ENCODE data around the gene RAB5IF.
"Not testable (repeated sequence)": the region's sequence is repeated elsewhere in the genome, so short reads cannot be mapped to it uniquely, and the experiment has no call there.

Gene RAB5IF

GRCh38 chr20:36605399-36606157 lies at the start of gene RAB5IF:
RAB5IF (plus strand) TSS chr20:36605779; CDS start chr20:36605952, 173 bp downstream.
- intact Hi-C loops (cut with DNase I) = loop anchor here (1.0 to 10.0 kb wide), 4 partner anchors 49 to 257 kb away; a partner anchor contains a TSS
- peak; percentile 95 to 99 (median 97) for DNase-seq

DNA sequence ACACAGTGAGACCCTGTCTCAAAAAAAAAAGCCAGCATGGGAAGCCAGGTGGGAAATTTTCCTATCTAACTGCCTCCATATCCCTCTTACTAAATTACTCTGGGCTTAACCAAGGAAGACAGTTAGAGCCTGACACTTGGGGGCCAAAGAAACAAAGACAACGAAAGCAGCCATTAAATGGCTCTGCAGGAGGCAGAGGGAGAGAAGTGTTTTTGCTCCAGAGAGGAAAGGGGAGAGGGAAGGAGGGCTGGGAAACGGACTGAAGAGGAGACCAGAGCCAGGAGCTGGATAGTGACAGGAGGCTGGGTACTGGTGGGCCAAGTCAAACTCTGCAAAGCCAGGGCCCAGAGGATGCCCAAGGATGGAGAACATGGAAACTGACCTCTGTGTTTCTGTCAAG lies 42.9 kb upstream of the RAB5IF start:
- no peak for DNase-seq
- intact Hi-C loops (cut with DNase I) = no loop called here

DNA sequence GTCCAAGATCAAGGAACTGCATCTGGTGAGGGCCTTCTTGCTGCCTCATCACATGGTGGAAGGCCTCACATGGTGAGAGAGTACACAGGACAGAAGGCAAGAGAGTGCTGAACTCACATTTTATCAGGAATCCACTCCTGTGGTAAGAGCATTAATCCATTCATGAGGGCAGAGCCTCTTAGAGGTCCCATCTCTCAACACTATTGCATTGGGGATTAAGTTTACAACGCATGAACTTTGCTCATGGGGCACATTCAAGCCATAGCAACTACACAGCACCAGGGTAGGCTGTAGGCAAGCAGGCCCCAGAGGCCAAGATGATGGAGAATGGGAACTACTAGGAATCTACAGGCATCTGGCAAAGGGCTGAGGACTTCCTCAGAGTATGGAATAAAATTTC lies 42.2 kb upstream of the RAB5IF start:
- intact Hi-C loops (cut with DNase I) = no loop called here

DNA sequence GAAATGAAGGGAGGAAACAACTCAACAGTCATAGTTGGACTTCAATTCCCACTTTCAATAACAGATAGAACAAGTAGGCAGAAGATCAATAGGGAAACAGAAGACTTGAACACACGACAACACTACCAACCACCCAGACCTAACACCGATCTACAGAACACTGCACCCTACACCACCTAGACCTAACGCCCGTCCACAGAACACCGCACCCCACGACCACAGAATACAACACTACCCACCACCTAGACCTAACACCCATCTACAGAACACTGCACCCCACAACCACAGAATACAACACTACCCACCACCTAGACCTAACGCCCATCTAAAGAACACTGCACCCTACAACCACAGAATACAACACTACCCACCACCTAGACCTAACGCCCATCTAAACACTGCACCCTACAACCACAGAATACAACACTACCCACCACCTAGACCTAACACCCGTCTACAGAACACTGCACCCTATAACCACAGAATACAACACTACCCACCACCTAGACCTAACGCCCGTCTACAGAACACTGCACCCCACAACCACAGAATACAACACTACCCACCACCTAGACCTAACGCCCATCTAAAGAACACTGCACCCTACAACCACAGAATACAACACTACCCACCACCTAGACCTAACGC lies 41.4 kb upstream of the RAB5IF start:
- intact Hi-C loops (cut with DNase I) = not testable (repeated sequence)

More for the DNA sequence above, 42.2 kb upstream of the RAB5IF start:
- DNase-seq = no peak

DNA sequence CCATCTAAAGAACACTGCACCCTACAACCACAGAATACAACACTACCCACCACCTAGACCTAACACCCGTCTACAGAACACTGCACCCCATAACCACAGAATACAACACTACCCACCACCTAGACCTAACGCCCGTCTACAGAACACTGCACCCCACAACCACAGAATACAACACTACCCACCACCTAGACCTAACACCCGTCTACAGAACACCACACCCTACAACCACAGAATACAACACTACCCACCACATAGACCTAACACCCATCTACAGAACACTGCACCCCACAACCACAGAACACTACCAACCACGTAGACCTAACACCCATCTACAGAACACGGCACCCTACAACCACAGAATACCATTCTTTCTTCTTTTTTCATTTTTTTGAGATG lies 40.9 kb upstream of the RAB5IF start:
- intact Hi-C loops (cut with DNase I); DNase-seq: not testable (repeated sequence)

More for the DNA sequence above, 41.4 kb upstream of the RAB5IF start:
- not testable (repeated sequence) for DNase-seq

GRCh38 chr20:36565520-36565919 lies 40.1 kb upstream of the RAB5IF start:
- no peak for DNase-seq
- intact Hi-C loops (cut with DNase I) = no loop called here

DNA sequence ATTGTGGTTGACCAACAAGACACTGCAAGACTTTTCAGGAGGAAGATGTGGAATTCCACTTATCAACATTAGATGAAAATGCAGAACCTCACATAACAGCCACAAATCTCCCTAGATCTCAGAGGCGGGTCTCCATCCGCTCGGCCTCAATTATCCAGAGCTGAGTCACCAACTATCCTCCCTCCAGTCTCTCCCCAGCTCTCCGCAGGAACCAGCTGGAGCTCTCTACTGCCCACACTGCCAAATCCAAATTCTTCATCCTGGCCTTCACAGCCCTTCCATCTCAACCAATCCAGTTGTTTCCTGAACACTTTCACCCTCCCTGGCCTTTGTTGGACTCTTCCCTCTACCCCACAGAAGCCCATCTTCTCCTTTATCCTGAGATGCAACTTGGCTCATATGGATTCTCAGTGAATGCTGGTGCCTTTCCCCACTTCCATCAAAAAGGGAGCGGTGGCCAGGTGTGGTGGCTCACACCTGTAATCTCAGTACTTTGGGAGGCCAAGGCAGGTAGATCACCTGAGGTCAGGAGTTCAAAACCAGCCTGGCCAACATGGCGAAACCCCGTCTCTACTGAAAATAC lies 35.6 kb upstream of the RAB5IF start:
- DNase-seq = no peak
- intact Hi-C loops (cut with DNase I) = no loop called here

DNA sequence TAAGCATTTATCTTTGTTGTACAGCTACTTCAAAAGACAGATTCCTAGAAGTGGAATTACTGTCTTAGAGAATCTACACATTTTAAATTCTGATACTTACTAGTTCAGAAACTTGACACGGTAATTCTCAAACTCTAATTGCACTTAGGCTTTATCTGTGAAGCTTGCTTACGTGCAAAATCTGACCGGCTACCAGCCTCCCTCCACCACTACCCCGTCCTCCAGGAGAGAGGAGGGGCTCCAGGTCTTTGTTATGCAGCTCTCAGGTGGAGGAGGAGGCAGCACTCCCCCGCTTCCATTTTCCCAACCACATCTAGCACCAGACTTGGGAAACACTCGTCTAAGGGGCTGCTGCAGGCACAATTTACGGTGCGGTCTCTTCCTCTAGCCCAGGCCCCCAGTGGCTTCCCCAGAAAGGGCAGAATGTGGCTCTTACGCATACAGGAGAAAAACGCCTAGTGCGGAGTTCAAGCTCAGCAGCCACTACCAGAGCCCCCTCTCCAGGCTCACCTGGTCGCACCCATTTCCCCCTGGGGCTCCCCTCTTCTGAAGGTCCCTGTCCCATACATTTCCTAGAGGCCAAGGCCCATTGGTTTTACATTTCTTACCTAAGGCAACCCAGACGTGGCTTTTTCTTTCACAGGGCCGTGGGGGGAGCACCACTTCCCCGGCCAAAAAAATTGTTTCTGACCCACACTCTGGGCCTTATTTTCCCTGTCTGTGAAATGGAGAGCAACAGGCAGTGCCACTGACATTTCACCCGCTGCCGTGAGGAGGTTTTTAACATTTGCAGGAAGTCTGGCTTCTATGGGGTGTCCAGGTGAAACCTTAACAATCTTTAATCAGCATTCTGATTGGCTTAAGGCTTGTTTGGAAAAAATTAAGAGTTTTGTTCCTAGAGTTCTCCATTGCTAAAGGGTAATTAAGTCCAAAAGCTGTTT lies 33.7 kb upstream of the RAB5IF start:
- intact Hi-C loops (cut with DNase I) = no loop called here
- peak in 1 of 10 donors; percentile 5 for DNase-seq

GRCh38 chr20:36572701-36573102 lies 32.9 kb upstream of the RAB5IF start:
- intact Hi-C loops (cut with DNase I) = no loop called here
- DNase-seq = peak in 1 of 10 donors; percentile 9

GRCh38 chr20:36573103-36573797 lies 32.3 kb upstream of the RAB5IF start, which contains the start of gene TGIF2:
TGIF2 (plus strand) TSS chr20:36573597; CDS start chr20:36578775, 5,178 bp downstream.
- DNase-seq = peak in 5 of 10 donors; percentile 17 to 85 (median 34)
- intact Hi-C loops (cut with DNase I) = no loop called here

GRCh38 chr20:36573798-36574365 lies 31.7 kb upstream of the RAB5IF start:
- intact Hi-C loops (cut with DNase I) = no loop called here
- DNase-seq = peak in 4 of 10 donors; percentile 26 to 89 (median 58)

GRCh38 chr20:36574366-36575135 lies 31.0 kb upstream of the RAB5IF start:
- peak in 2 of 10 donors; percentile 20 to 68 for DNase-seq
- intact Hi-C loops (cut with DNase I) = no loop called here

DNA sequence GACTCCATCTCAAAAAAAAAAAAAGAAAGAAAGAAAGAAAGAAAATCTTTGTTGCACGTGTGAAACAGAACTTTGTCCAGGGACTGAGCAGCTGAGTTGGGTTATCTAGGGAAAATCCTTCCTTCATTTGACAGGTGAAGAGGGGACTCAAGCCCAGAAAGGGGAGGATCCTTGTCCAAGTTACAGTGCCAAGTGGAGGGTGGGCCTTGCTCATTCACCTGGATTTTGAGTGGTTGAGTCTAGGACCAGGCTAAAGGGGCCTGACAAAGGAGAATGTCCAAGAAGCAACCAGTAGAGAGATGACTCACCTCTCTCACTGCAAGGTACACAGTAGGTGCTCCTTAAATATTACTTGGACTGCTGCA lies 29.5 kb upstream of the RAB5IF start:
- intact Hi-C loops (cut with DNase I) = no loop called here
- no peak for DNase-seq

- intact Hi-C loops (cut with DNase I) = no loop called here
- peak in 2 of 10 donors; percentile 18 to 29 for DNase-seq
These were observed 27.1 kb upstream of the RAB5IF start for GRCh38 chr20:36578356-36579041.

DNA sequence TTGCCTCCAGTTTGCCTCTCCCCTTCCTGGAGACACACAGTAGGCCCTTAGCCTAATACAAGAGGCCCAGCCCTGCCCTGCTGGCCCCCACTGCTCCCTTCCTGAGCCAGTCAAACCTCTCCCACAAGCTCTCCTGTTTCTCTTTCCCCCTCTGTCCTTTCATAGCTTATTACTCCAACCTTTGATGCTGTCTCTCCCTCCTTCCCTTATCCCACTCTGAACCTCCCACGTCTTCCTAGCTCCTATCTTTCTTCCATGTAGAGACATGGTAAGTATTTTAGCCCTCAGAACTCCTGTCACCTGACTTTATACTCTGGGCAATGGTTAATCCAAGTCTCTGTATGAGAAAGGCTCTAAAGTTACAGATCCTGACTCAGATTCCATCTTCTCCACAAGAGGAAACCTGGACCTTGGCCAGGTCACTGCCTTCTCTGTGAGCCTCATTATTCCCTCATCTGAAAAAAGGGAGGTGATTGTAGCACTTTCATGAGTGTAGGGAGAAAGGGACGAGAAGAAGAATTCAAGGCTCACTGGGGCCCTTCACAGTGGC lies 25.5 kb upstream of the RAB5IF start:
- DNase-seq = no peak
- intact Hi-C loops (cut with DNase I) = no loop called here

DNA sequence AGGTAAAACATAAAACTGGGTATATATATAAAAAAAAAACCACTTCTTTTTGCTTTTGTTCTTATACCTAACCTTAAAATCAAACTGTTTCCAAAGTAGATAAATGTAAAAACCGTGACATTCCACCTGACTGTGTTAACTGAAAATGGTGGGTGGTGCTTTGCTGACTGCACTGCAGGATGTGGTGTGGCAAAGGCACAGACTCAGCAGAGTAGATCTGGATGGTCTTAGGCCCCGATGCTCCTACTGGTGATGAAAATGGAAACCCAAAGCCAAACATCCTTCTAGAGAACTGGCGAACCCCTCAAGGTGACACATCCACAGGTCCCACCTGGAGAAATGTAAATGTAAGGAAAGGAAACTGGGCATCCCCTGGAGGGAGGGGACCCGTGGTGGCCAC lies 23.3 kb upstream of the RAB5IF start:
- DNase-seq = no peak
- intact Hi-C loops (cut with DNase I) = no loop called here

DNA sequence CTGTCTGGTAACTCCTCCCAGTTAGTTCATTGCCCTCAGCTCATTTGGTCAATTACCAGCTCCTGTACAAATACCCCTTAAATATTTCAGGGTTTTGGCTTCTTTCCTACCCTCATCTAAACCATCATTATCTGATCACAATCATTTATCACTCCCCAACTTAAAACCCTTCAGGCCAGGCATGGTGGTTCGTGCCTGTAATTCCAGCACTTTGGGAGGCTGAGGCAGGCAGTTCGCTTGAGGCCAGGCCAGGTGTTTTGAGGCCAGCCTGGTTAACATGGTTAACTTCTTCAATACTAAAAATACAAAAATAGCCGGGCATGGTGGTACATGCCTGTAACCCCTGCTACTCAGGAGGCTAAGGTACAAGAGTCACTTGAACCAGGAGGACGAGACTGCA lies 22.8 kb upstream of the RAB5IF start:
- no peak for DNase-seq
- intact Hi-C loops (cut with DNase I) = no loop called here

DNA sequence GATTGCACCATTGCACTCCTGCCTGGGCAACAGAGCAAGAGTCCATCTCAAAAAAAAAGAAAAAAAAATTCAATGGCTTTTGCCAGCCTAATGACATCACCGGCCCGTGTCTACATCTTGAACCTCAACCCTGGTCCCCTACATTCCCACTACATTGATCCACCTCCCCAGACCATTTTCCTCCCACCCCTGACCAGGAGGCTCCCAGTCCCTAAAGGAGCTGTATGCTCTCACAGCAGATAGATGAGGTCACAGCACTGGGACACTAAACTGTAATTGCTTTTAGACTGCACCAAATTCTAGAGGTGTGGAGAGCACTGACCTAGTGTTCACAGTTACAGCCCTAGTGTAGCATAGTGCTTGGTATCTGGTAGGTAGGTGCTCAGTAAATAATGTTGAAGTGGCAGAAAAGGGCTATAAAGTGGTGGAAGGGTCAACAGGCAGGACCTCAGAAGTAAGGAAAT lies 21.5 kb upstream of the RAB5IF start:
- no peak for DNase-seq
- intact Hi-C loops (cut with DNase I) = no loop called here

Data from posterior cingulate gyrus (tissue), 11 donors.